ENCODE measurements around the gene THSD4.

THSD4 gene

GRCh38 chr15:71118345-71118744, 3.1 kb downstream of the THSD4 start:
- H3K4me3 ChIP-seq (ENCODE audit: low read length) = no peak overlapping the region
- TF ChIP-seq CTCF (conservative IDR thresholded peaks at IDR 0.05; ENCODE audit: low read depth, low read length) = no peak
- DNase-seq (ENCODE audit: low read depth) = no peak

DNA sequence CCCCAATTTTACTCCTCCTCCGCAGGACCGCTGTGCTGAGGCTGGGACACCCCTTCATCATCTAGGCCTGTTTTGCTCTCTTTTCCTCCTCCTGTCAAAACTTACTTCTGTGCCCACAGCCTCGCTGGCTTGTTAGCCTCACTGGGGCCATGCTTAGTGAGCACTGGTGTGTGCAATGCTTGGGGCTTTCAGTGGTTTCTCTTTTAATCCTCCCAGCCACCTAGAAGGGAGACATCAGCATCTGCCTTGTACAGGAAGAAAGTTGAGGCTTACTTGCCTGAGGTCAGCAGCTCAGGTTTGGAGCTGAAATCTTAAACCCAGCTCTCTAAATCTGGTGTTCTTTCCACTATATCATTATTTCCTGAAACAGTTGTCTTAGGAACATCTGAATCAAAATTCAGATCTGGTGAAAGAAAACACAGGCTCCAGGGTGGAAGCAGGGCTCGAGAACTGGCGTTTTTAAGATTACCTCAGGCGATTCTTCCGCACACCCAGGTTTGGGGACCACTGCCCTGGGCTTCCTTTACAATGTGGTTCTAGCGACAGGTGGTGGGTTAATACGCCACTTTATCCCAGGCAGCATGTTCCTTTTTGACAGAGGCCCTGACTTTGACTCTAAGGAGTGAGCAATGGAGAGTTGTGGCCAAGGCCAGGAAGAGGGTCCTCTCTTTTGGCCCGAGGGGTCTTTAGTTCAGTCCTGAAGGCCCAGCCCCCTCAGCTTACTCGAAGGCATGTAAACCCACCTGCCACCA, 3.8 kb downstream of the THSD4 start:
- no peak for TF ChIP-seq CTCF (conservative IDR thresholded peaks at IDR 0.05; ENCODE audit: low read depth, low read length)
- no peak overlapping the region for H3K4me3 ChIP-seq (ENCODE audit: low read length)
- DNase-seq (ENCODE audit: low read depth) = no peak

- TF ChIP-seq CTCF (conservative IDR thresholded peaks at IDR 0.05; ENCODE audit: low read depth, low read length) = no peak
- no peak overlapping the region for H3K4me3 ChIP-seq (ENCODE audit: low read length)
- no peak for DNase-seq (ENCODE audit: low read depth)
Measured at GRCh38 chr15:71120428-71120944, 5.2 kb downstream of the THSD4 start.

GRCh38 chr15:71121442-71121841, 6.2 kb downstream of the THSD4 start:
- no peak for DNase-seq (ENCODE audit: low read depth)
- TF ChIP-seq CTCF (conservative IDR thresholded peaks at IDR 0.05; ENCODE audit: low read depth, low read length) = no peak
- no peak overlapping the region for H3K4me3 ChIP-seq (ENCODE audit: low read length)

GRCh38 chr15:71124937-71125790, 9.9 kb downstream of the THSD4 start:
- no peak for DNase-seq (ENCODE audit: low read depth)
- H3K4me3 ChIP-seq (ENCODE audit: low read length) = no peak overlapping the region
- no peak for TF ChIP-seq CTCF (conservative IDR thresholded peaks at IDR 0.05; ENCODE audit: low read depth, low read length)

GRCh38 chr15:71125831-71126450, 10.7 kb downstream of the THSD4 start:
- peak; percentile 50 for TF ChIP-seq CTCF (conservative IDR thresholded peaks at IDR 0.05; ENCODE audit: low read depth, low read length)
- no peak overlapping the region for H3K4me3 ChIP-seq (ENCODE audit: low read length)
- DNase-seq (ENCODE audit: low read depth) = no peak

All from retinal pigment epithelial cell (primary cell).